Retina (tissue), 1 donor: ENCODE measurements around the gene IL1RAPL1.

Experiments used
- DNase-seq: peaks from one replicate; pipeline ENCODE4 v3.0.0-alpha.2; 2016

The IL1RAPL1 gene

DNA sequence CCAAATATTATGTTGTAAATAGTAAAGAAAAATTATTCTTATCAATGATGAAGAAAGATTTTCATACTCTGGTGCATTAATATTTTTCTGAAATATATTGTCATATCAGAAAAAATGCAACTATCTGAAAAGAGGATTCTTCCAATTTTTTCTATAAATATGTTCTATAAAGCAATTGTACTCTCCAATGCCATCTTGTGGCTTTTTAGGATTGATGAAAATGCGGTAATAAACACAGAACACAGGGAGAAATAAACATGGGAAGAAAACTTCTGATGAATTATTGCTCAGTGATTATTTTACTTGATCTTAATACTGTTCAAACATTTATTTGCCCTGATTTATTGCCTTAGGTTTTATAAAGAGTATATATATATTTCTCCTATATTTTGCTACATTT, 215.4 kb downstream of the IL1RAPL1 start:
- DNase-seq: no peak

DNA sequence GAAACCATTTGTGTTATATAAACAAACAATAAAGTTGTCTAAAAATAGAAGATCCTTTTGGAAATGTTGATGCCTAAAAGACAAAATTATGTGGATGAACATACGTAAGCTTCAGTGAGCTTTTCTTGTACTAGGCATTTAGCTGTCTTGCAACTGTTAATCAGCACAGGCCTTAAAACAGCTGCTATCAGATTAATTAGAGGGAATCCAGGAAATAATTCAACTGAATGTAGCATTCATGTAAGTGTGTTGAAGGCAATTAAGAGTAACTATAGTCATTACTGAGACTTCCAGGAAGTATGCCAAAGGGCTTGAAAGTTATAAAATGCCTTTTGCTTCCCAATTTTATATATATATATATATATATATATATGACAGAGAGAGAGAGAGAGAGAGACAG, 248.7 kb downstream of the IL1RAPL1 start:
- no peak for DNase-seq

DNA sequence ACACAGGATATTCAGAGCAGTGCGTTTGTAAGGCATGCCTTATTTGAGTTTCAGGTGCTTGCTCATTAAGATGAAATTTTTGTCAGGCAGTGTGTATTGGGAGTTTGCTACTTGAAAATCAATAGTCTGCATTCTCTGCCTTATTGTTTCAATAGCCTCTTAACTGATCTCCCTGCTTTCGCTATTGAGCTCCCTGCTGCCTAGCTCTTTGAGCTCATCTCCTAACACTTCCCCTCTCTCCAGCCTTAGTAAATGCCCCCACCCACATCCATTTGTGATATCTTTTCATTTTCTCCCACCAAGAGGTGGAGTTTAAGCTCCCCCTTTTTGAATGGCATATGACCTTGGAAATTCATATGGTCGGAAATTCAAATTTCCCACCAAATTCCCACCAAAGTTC, 256.6 kb downstream of the IL1RAPL1 start:
- no peak for DNase-seq

GRCh38 chrX:28847423-28847822, 260.2 kb downstream of the IL1RAPL1 start:
- DNase-seq: no peak

DNA sequence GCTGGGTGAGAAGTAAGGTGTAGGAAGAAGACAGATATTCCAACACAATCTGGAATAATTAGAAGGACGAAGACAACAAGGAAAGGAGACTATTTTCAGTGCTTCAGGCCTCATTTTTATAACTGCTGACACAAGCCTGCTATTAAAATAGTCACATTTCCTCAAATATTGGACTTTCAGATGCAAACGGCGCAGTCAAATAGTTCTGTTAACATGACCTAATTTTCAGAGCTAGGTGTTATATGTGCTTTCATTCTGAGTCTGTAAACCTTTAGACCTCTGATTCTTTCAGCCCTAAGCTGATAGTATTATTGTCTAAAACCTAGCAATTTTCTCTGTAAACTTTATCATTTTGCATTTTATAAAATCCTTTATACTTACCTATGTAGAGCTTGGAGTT, 261.5 kb downstream of the IL1RAPL1 start:
- no peak for DNase-seq

- no peak for DNase-seq
These were observed 263.7 kb downstream of the IL1RAPL1 start for GRCh38 chrX:28850955-28851354.

DNA sequence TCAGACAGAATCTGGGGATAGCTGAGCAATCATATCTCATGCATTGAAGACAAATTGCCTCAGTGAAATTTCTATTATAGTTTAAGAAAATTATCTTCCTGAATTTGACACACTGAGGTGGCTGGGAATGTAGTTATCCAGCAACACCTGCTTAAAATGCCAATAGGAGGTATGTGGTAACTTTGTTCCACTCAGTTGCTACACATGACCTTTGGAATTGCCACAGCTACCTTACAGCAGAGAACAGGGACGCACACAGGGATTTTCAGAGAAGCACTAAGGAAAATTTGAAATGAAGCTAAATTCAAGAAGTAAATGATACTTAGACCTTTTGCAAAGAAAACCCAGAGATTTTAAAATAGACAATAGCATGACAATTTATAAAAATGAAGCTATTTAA, 264.6 kb downstream of the IL1RAPL1 start:
- DNase-seq: no peak

GRCh38 chrX:28854637-28855036, 267.4 kb downstream of the IL1RAPL1 start:
- DNase-seq: no peak

GRCh38 chrX:28876408-28876807, 289.2 kb downstream of the IL1RAPL1 start:
- DNase-seq: no peak

- no peak for DNase-seq
These were observed 289.7 kb downstream of the IL1RAPL1 start for GRCh38 chrX:28876901-28877300.

- no peak for DNase-seq
These were observed 292.9 kb downstream of the IL1RAPL1 start for GRCh38 chrX:28880136-28880535.

GRCh38 chrX:28884823-28885222, 297.6 kb downstream of the IL1RAPL1 start:
- DNase-seq: no peak

DNA sequence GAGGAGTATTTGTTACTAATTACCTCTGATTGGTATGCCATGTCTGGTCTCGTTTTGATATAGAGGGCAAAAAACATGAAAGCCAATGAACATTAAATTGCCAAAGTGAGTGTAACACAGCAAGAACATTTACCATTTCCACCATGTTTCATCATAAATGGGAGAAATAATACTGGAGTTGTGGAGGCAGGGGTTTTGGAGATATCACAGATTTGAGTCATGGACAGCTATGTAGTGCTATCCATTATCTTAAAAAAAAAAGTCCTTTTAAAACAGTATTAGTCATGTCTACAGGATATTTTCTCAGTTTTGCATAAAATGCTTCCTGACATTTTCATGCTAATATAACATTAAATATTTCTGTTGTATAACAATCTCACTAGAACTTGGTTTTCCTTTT, 301.2 kb downstream of the IL1RAPL1 start:
- DNase-seq: no peak

DNA sequence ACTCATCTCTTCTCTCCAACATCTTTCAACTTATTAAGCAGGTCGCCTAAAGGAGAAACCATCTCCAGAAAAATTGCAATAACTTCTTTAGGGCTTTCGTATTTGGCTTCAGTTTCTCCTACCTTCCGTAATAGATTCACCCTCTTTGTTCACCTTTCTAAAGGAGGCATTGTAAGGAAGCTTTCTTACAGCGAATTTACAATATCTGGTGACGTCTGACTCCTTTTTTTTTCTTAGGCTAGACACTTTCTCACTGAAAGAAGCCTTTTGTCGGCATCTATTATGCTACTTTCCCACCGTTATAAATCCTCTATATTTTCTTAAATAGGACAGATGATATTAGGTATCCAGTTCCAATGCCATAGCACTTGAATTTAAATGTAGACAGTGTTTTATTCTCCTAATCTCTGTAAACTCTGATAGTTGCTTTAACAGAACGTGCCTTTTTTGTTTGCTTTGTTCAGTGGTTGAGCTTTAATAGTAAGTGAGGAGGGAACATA, 302.4 kb downstream of the IL1RAPL1 start:
- DNase-seq: no peak

GRCh38 chrX:28901637-28902036, 314.4 kb downstream of the IL1RAPL1 start:
- no peak for DNase-seq

DNA sequence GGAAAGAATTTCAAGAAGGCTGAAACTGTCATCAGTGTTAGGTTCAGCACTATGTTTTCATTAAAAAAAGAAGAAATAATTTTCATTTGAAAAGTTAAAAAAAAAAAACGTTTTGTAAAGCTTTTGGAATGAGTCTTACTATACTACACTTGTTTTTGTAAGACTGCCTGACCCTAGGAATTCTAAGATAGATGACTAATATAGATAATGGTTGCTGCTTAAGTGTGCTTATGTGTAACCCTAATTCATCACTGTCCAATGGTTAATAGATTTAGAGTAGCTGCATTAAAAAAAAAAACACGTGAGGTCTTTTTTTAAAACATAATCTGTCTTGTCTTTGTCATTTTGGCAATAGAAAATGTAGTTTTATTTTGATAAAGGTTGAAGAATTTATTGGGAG, 323.2 kb downstream of the IL1RAPL1 start:
- DNase-seq: no peak

- DNase-seq: no peak
These were observed 333.1 kb downstream of the IL1RAPL1 start for GRCh38 chrX:28920153-28920943.

DNA sequence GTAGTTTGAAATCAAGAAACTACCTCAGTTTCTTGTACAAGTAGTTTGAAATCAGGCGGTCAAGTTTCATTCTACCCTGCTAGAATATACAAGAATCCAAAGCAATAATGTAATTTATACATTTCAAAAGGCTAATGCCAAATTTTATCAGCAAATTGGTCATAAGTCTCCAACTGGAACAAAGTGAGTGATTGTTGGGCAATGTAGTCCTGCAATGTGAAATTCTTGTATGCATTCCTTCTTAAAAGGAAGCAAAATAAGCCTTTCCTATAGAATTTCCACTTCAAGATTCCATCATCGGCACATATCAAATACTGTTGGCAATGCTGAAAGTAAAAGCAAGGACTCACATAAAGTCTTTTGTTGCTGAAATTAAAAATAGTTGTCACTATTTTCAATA, 334.9 kb downstream of the IL1RAPL1 start:
- no peak for DNase-seq

- no peak for DNase-seq
These were observed 359.6 kb downstream of the IL1RAPL1 start for GRCh38 chrX:28946846-28947245.

DNA sequence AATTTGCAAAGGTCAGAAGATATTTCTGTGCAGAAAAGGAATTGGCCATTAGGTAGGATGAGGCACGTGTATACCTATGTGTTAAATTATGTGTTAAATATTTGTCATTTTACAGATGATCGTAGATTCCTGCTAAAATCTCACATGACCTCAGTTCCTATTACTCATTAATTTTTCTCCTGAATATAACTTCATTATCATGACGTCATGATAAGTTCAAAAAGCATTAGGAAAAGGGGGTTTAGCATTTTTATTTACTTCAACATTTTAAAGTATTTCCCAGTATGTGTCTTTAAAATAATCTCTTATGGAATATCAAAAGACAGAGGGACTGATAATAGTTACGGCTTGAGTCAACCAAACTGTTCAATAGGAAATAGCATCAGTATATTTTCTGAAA, 372.8 kb downstream of the IL1RAPL1 start:
- no peak for DNase-seq

GRCh38 chrX:28966331-28966730, 379.1 kb downstream of the IL1RAPL1 start:
- no peak for DNase-seq

DNA sequence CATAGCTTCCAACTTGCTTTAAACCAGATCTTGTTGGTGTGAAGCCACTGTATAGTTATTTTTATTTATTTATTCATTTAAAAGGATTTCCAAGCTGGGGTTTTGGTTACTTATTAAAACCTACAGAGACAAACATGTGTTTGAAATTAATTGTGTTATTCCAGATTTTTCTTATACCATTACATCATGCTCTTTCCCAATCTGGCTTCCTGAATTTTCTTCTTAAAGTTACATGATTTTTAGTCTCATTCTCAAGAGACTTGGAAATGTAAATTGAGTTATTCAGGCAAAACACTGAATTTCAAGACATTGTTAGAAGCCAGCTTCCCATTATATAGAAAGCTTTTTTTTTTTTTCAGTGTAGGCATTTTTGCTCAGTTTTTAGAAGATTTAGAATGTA, 381.9 kb downstream of the IL1RAPL1 start:
- no peak for DNase-seq

GRCh38 chrX:28979877-28980276, 392.6 kb downstream of the IL1RAPL1 start:
- no peak for DNase-seq

- no peak for DNase-seq
These were observed 394.7 kb downstream of the IL1RAPL1 start for GRCh38 chrX:28981952-28982351.

- DNase-seq: no peak
These were observed 401.0 kb downstream of the IL1RAPL1 start for GRCh38 chrX:28988246-28988645.
